Middle frontal gyrus (tissue), 1 donor: ENCODE results near the gene THSD4.
"Not testable (repeated sequence)": the region's sequence is repeated elsewhere in the genome, so short reads cannot be mapped to it uniquely, and the experiment has no call there.

Source experiments
- DNase-seq: peaks from one replicate; pipeline ENCODE4 v3.0.0-alpha.2; 2015; ENCODE audit warnings: low spot score; ENCODE audit errors: extremely low spot score

Gene THSD4

GRCh38 chr15:71290881-71291635, 175.8 kb downstream of the THSD4 start:
- DNase-seq, result no peak

- DNase-seq, result no peak
Measured at GRCh38 chr15:71291723-71292122, 176.5 kb downstream of the THSD4 start.

- DNase-seq, result no peak
Measured at GRCh38 chr15:71293723-71294122, 178.5 kb downstream of the THSD4 start.

- no peak for DNase-seq
Measured at GRCh38 chr15:71294251-71294910, 179.1 kb downstream of the THSD4 start.

- DNase-seq, result no peak
Measured at GRCh38 chr15:71294911-71295602, 179.8 kb downstream of the THSD4 start.

GRCh38 chr15:71295603-71296314, 180.5 kb downstream of the THSD4 start:
- no peak for DNase-seq

GRCh38 chr15:71296315-71296679, 181.0 kb downstream of the THSD4 start:
- no peak for DNase-seq

- DNase-seq, result no peak
Measured at GRCh38 chr15:71301958-71302621, 186.8 kb downstream of the THSD4 start.

GRCh38 chr15:71302861-71303410, 187.7 kb downstream of the THSD4 start:
- DNase-seq, result no peak

- DNase-seq, result no peak
Measured at GRCh38 chr15:71303977-71304376, 188.7 kb downstream of the THSD4 start.

- DNase-seq, result no peak
Measured at GRCh38 chr15:71304681-71305080, 189.4 kb downstream of the THSD4 start.

GRCh38 chr15:71306538-71306937, 191.3 kb downstream of the THSD4 start:
- no peak for DNase-seq

- no peak for DNase-seq
Measured at GRCh38 chr15:71312194-71312708, 197.0 kb downstream of the THSD4 start.

- DNase-seq, result no peak
Measured at GRCh38 chr15:71312731-71313460, 197.6 kb downstream of the THSD4 start.

GRCh38 chr15:71313806-71314205, 198.5 kb downstream of the THSD4 start:
- DNase-seq, result no peak

GRCh38 chr15:71314956-71315537, 199.8 kb downstream of the THSD4 start:
- DNase-seq, result no peak

GRCh38 chr15:71316911-71317310, 201.6 kb downstream of the THSD4 start:
- DNase-seq, result no peak

GRCh38 chr15:71319424-71319823, 204.2 kb downstream of the THSD4 start:
- not testable (repeated sequence) for DNase-seq

GRCh38 chr15:71319935-71320334, 204.7 kb downstream of the THSD4 start:
- no peak for DNase-seq

GRCh38 chr15:71323082-71323481, 207.8 kb downstream of the THSD4 start:
- no peak for DNase-seq
